PC-3 (cell line): Measurements from ENCODE around the gene CPEB2.

Source experiments
- CTCF ChIP-seq: fragments of 300-600 bp; sonication (generic); conservative IDR thresholded peaks from 2 replicates; pipeline ENCODE4 v1.5.1; 2017; ENCODE audit warnings: antibody characterized with exemption, low read depth, mild to moderate bottlenecking, low read length
- EZH2 ChIP-seq: fragments of 300-600 bp; sonication (generic); IDR thresholded peaks from one replicate; pipeline ENCODE4 v1.6.1; 2017; ENCODE audit warnings: antibody characterized with exemption, mild to moderate bottlenecking, low read length; ENCODE audit not compliant: unreplicated experiment

- TF ChIP-seq EZH2, result no peak
- TF ChIP-seq CTCF, result no peak
Measured at GRCh38 chr4:15068298-15068697, 66.0 kb downstream of the CPEB2 start.
